PFSK-1 (cell line): ENCODE measurements around the gene MAP2.

Experiments used
- FOXP2 ChIP-seq: optimal IDR thresholded peaks from 2 replicates; pipeline ENCODE3; 2011; ENCODE audit warnings: borderline replicate concordance, control low read depth, inconsistent platforms; ENCODE audit not compliant: insufficient read depth; ENCODE audit errors: extremely low read length, extremely low read depth
- POLR2AphosphoS5 ChIP-seq: IDR thresholded peaks from 2 replicates; pipeline ENCODE4 v1.6.1; 2012; ENCODE audit warnings: low read depth, mild to moderate bottlenecking, control low read depth, low read length, moderate library complexity
- REST ChIP-seq, 2 experiments: IDR thresholded peaks; 2 replicates each; pipeline versions ENCODE4 v1.6.1 to v1.8.0; 2011 to 2012; ENCODE audit warnings: low read depth in 2 of 2, low read length in 2 of 2, control low read depth in 1 of 2, inconsistent platforms in 1 of 2, mild to moderate bottlenecking in 1 of 2, moderate library complexity in 1 of 2; ENCODE audit not compliant: insufficient read depth in 1 of 2
- SIN3A ChIP-seq: IDR thresholded peaks from 2 replicates; pipeline ENCODE4 v1.6.1; 2012; ENCODE audit warnings: mild to moderate bottlenecking, low read length, moderate library complexity, borderline replicate concordance; ENCODE audit not compliant: insufficient read depth
- TAF1 ChIP-seq: IDR thresholded peaks from 2 replicates; pipeline ENCODE4 v1.6.1; 2012; ENCODE audit warnings: low read length, control low read depth, borderline replicate concordance; ENCODE audit not compliant: insufficient read depth

Gene MAP2

GRCh38 chr2:209519906-209520305 lies 96.1 kb downstream of the MAP2 start:
- TF ChIP-seq TAF1 (no peak), POLR2AphosphoS5 (no peak), SIN3A (no peak), FOXP2 (no peak), REST (IDR thresholded peaks at IDR 0.05; ENCODE audit: insufficient read depth in 1 of 2, low read depth in 2 of 2, low read length in 2 of 2) (no peak)

- TF ChIP-seq REST (IDR thresholded peaks at IDR 0.05; ENCODE audit: insufficient read depth in 1 of 2, low read depth in 2 of 2, low read length in 2 of 2) (no peak), POLR2AphosphoS5 (no peak), TAF1 (no peak), SIN3A (no peak)
These were observed 99.3 kb downstream of the MAP2 start for GRCh38 chr2:209523041-209523740.

GRCh38 chr2:209523867-209524266 lies 100.0 kb downstream of the MAP2 start:
- TF ChIP-seq REST (IDR thresholded peaks at IDR 0.05; ENCODE audit: insufficient read depth in 1 of 2, low read depth in 2 of 2, low read length in 2 of 2), result no peak
- TF ChIP-seq TAF1, result no peak
- no peak for TF ChIP-seq FOXP2
- TF ChIP-seq POLR2AphosphoS5, result no peak
- no peak for TF ChIP-seq SIN3A

- TF ChIP-seq REST (IDR thresholded peaks at IDR 0.05; ENCODE audit: insufficient read depth in 1 of 2, low read depth in 2 of 2, low read length in 2 of 2) (no peak), TAF1 (no peak), SIN3A (no peak), POLR2AphosphoS5 (no peak), FOXP2 (no peak)
These were observed 101.5 kb downstream of the MAP2 start for GRCh38 chr2:209525331-209525730.

- TF ChIP-seq POLR2AphosphoS5, result no peak
- no peak for TF ChIP-seq REST (IDR thresholded peaks at IDR 0.05; ENCODE audit: insufficient read depth in 1 of 2, low read depth in 2 of 2, low read length in 2 of 2)
- TF ChIP-seq SIN3A, result no peak
- no peak for TF ChIP-seq TAF1
- no peak for TF ChIP-seq FOXP2
These were observed 102.0 kb downstream of the MAP2 start for GRCh38 chr2:209525834-209526281.
